ENCODE measurements around the gene ATP2B1. TPM values are rescaled to one million over a fixed set of nuclear protein-coding genes. Genes with fewer than 3 reads are reported as not detected.

The ATP2B1 gene
- total RNA-seq, 1 donor from 2014 or later: 61.2 TPM

- Mint-ChIP-seq H3K27ac (ENCODE audit: unreplicated experiment) (no peak overlapping the region), H3K4me1 (ENCODE audit: low read depth, unreplicated experiment) (peaks cover 4% of the 10 kb centered on the region), H3K36me3 (ENCODE audit: unreplicated experiment) (no peaks in the 10 kb centered on the region), H3K27me3 (ENCODE audit: unreplicated experiment) (no peaks in the 10 kb centered on the region), H3K4me3 (ENCODE audit: unreplicated experiment) (no peak overlapping the region), H3K9me3 (ENCODE audit: unreplicated experiment) (peaks cover 4% of the 10 kb centered on the region)
- TF ChIP-seq CTCF (IDR thresholded peaks at IDR 0.05; ENCODE audit: partially characterized antibody, unreplicated experiment): no peak
- no peak for DNase-seq
Observed at GRCh38 chr12:89672589-89672979, 36.1 kb downstream of the ATP2B1 start.

- H3K36me3 Mint-ChIP-seq (ENCODE audit: unreplicated experiment): peaks cover 8% of the 10 kb centered on the region
- TF ChIP-seq CTCF (IDR thresholded peaks at IDR 0.05; ENCODE audit: partially characterized antibody, unreplicated experiment): no peak
- no peak for DNase-seq
- H3K4me1 Mint-ChIP-seq (ENCODE audit: low read depth, unreplicated experiment): peaks cover 8% of the 10 kb centered on the region
- H3K4me3 Mint-ChIP-seq (ENCODE audit: unreplicated experiment): no peak overlapping the region
- no peak overlapping the region for H3K27ac Mint-ChIP-seq (ENCODE audit: unreplicated experiment)
- peaks cover 4% of the 10 kb centered on the region for H3K9me3 Mint-ChIP-seq (ENCODE audit: unreplicated experiment)
- no peaks in the 10 kb centered on the region for H3K27me3 Mint-ChIP-seq (ENCODE audit: unreplicated experiment)
Observed at GRCh38 chr12:89671469-89671868, 37.2 kb downstream of the ATP2B1 start.

GRCh38 chr12:89669197-89669596 lies 39.4 kb downstream of the ATP2B1 start:
- no peak overlapping the region for H3K27ac Mint-ChIP-seq (ENCODE audit: unreplicated experiment)

GRCh38 chr12:89665556-89665955 lies 43.1 kb downstream of the ATP2B1 start:
- no peak for DNase-seq
- H3K9me3 Mint-ChIP-seq (ENCODE audit: unreplicated experiment): peaks cover 2% of the 10 kb centered on the region
- no peak overlapping the region for H3K27ac Mint-ChIP-seq (ENCODE audit: unreplicated experiment)
- H3K4me1 Mint-ChIP-seq (ENCODE audit: low read depth, unreplicated experiment): peaks cover 18% of the 10 kb centered on the region
- peaks cover 8% of the 10 kb centered on the region for H3K36me3 Mint-ChIP-seq (ENCODE audit: unreplicated experiment)
- H3K4me3 Mint-ChIP-seq (ENCODE audit: unreplicated experiment): no peak overlapping the region
- no peaks in the 10 kb centered on the region for H3K27me3 Mint-ChIP-seq (ENCODE audit: unreplicated experiment)
- TF ChIP-seq CTCF (IDR thresholded peaks at IDR 0.05; ENCODE audit: partially characterized antibody, unreplicated experiment): no peak

More at GRCh38 chr12:89669197-89669596, 39.4 kb downstream of the ATP2B1 start:
- H3K36me3 Mint-ChIP-seq (ENCODE audit: unreplicated experiment): peaks cover 8% of the 10 kb centered on the region
- DNase-seq: no peak
- peaks cover 14% of the 10 kb centered on the region for H3K4me1 Mint-ChIP-seq (ENCODE audit: low read depth, unreplicated experiment)
- TF ChIP-seq CTCF (IDR thresholded peaks at IDR 0.05; ENCODE audit: partially characterized antibody, unreplicated experiment): no peak
- no peaks in the 10 kb centered on the region for H3K27me3 Mint-ChIP-seq (ENCODE audit: unreplicated experiment)
- H3K4me3 Mint-ChIP-seq (ENCODE audit: unreplicated experiment): no peak overlapping the region
- peaks cover 4% of the 10 kb centered on the region for H3K9me3 Mint-ChIP-seq (ENCODE audit: unreplicated experiment)

- TF ChIP-seq CTCF (IDR thresholded peaks at IDR 0.05; ENCODE audit: partially characterized antibody, unreplicated experiment): no peak
- Mint-ChIP-seq H3K9me3 (ENCODE audit: unreplicated experiment) (peaks cover 2% of the 10 kb centered on the region), H3K4me3 (ENCODE audit: unreplicated experiment) (no peak overlapping the region), H3K4me1 (ENCODE audit: low read depth, unreplicated experiment) (peaks cover 18% of the 10 kb centered on the region), H3K36me3 (ENCODE audit: unreplicated experiment) (peaks cover 8% of the 10 kb centered on the region), H3K27ac (ENCODE audit: unreplicated experiment) (no peak overlapping the region), H3K27me3 (ENCODE audit: unreplicated experiment) (no peaks in the 10 kb centered on the region)
- DNase-seq: no peak
Observed at GRCh38 chr12:89664441-89664840, 44.2 kb downstream of the ATP2B1 start.
